CD4-positive, alpha-beta T cell treated with Interleukin-10 for 1 hour (primary cell): Measurements from ENCODE around the gene RAX2.
"Not testable (repeated sequence)": the region's sequence is repeated elsewhere in the genome, so short reads cannot be mapped to it uniquely, and the experiment has no call there.

Source experiments
- DNase-seq: peaks from one replicate; pipeline ENCODE4 v3.0.0-alpha.2; 2020

Gene RAX2

DNA sequence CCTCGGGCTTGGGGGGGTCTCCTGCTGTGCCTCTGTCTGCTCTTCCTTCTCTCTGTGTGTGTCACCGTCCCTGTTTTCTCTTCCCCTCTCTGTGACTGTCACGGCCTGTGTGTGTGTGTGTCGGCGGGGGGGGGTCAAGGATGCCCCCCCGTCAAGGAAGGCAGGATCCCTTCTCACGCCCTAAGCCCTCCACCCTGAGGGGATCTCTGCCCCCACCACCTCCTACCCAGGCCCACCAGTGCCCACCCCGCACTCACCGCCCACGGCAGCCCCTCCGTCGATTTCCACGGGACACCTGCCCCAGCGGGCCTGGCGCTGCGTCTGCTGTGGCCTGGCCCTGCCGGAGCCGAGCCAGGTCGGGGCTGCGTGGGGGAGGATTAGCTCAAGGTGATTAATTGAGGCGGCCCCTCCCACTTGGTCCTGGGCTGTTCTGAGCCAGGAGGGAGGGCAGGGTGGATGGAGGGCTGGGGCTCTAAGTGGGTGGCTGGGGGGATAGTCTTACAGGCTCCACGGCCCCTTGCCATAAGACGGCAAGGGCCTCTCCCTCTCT is at the start of gene RAX2:
TSS of gene RAX2 (minus strand) at position 323 of the 550 bp plus-strand sequence. CDS start 486 bp downstream, outside the sequence.
- DNase-seq, result no peak

DNA sequence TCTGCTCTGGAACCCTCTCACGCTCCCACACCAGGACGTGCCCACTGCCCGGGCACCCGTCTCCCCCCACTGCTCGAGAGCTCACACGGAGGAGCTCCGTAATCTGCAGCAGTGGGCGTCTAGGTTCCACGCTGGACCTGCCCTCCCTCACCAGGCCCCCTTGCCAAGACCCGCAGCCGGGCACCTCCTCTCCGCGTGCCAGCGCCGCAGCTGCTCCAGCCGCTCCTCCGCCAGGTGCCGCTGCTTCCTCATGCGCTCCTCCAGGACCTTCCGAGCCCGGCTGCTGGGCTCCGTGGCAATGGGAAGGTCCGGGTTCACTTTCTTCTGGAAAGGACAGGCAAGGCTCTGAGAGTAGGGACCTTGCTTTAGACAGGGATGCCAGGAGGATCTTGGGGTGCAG is 49.1 kb upstream of the RAX2 start:
- DNase-seq, result no peak

DNA sequence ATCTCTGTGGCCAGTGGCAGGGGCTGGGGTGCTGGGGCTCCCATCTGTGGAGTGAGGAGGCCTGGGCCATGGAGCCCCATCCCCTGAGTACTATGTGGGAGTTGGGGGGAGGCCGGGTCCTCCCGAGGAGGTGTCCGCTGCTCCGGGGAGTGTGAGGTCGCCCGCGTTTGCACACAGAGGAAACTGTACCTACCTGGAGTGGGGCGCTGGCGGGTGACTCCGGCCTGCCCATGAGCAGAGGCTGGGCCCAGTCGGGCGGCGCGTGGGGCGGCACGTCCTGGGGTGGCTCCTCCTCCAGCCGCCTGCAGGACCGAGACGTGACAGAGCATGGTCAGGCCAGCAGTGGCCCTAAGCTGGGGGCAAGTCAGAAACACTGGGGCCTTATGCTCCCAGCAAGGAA is 48.0 kb upstream of the RAX2 start:
- DNase-seq, result no peak

DNA sequence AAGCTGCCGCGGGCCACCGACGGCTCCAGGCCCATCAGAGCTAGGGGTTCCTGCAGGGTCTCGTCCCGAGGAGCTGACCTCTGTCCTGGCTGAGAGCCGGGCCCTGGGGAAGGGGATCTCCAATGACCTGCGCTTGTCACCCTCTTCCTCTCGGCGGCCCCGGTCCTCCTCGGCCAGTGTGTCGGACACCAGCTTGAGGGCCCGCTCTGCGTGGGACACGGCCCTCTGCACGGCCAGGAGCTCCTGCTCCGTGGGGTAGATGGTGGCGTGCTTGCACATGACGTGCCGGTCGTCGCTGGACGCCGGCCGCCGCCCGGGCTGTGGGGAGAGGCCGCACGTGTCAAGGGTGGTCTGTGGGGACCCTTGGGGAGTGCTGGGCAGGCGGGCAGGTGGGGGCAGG is 46.9 kb upstream of the RAX2 start:
- no peak for DNase-seq

DNA sequence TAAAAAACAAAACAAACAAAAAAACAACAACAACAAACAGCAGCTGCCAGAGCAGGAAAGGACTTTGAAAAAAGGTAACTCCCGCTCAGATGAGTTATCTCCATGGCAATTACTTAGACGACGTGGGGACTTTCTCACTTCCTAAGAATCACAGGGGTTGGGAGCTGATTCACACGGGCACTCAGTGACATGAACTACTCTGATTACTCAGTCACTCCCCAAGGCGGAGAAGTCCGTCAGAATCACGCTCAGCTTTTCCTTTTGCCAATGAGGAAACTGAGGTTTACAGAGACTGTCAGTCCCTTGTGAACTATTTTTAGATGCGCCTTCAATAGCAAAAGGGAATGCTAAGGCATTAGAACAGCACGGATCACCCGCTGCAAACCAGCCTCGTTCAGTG is 46.4 kb upstream of the RAX2 start:
- DNase-seq, result no peak

DNA sequence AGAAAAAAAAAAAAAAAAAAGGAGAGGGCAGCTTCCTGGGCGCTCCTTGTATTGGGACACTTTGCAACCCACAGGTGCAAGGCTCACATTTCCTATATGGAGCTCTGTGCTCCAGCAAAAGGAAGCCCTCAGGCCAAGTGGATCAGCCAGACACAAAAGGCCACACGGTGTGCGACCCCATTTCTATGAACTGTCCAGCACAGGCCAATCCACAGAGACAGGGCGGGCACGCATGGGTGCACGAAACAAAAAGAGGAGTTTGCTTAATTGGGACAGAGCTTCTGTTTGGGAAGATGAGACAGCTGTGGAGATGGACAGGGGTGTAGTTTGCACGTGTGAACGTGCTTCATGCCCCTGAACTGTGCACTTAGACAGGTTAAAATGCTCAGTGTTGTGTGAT is 45.7 kb upstream of the RAX2 start:
- no peak for DNase-seq

DNA sequence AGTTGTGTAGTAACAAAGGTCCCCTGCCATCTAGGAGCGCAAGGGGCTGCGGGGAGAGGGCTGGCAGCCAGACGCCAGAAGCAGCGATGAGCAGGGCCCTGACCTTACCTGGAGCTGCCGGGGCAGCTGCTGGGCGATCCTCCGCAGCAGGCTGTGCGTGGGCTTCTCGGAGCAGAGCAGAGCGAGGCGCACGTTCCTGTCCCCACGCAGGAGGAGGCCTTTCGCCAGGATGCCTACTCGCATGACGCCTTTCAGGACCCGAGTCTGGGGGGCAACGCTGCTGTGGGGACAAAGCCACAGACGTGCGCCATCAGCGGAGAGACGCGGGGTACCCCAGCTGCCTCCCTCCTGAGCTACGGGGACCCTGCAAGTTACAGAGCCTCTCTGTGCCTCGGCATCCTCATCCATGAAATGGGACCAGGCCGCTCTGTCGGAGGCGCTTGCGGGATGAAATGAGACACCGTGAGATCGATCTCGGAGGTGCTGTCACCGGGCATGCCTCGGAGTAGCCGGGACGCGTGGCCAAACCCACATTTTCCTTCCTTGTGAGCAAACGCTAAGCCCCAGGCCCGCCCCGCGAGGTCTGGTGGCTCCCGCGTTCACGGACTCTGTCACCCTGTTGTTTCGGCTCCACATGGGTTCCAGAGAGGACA is 44.7 kb upstream of the RAX2 start:
- DNase-seq, result no peak

DNA sequence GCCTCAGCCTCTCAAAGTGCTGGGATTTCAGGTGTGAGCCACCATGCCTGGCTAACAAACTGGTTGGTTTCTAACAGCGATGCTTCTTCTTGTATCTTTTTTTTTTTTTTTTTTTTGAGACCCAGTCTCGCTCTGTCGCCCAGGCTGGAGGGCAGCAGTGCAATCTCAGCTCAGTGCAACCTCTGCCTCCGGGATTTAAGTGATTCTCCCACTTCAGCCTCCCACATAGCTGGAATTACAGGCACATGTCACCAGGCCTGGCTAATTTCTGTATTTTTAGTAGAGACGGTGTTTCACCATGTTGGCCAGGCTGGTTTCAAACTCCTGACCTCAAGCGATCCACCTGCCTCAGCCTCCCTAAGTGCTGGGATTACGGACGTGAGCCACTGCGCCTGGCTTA is 44.1 kb upstream of the RAX2 start:
- not testable (repeated sequence) for DNase-seq

DNA sequence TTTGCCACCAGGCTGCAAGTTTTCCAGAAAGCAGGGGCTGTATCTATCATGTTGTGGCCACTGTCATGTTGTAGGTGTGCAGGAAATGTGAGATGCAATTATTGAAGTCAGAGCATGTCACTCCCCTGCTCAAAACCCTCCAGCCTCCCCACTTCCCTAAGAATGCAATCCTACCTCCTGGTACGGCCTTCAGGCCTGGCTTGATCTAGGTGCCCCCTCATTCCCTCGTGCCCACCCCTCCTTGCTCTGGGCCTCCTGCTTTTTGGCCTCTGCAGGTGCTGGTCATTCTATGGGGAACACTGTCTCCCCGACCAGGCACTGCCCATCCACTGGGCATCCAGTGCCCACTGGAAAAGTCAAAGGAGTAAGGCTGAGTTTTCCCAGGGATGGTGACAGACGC is 42.6 kb upstream of the RAX2 start:
- no peak for DNase-seq

DNA sequence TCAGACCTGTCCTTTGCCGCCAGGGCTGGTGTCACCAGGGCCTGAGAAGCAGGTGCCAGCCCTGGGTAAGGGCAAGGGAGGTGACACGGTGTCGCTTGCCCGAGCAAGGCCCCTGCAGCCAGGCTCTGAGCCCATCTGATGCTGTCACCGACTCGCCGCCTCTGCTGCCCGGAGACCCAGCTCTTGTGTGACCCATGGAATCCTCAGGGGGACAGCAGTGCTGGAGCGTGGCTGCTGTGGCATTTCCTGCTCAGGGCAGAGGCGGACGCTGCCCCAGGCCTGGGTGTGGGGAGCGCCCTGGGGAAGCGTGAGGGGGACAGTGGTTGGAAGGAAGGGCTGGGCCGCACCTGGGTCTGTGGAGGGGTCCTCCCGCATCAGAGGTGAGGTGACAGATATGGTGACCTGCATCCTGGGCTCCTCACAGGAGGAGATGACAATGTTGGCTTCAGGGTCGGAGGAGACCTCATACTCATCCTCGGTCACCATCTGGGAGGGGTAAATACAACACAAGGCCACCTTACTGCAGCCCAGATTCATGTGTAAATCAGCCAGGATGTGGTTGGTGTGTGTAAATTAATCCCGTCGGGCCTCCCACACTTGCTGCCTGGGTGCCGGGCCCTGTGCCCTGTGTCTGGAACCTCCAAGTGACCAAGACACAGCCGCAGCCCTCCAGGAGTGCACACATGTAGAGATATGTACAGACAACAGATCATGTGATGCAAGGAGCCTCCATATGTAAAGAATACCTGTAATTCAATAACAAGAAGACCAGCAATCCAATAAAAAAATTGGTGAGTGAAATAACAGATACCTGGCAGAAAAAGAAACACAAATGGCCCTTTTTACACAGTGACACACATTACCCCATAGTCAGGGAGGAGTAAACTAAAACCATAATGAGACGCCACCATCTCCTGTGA is 41.7 kb upstream of the RAX2 start:
- peak; percentile 42 for DNase-seq

DNA sequence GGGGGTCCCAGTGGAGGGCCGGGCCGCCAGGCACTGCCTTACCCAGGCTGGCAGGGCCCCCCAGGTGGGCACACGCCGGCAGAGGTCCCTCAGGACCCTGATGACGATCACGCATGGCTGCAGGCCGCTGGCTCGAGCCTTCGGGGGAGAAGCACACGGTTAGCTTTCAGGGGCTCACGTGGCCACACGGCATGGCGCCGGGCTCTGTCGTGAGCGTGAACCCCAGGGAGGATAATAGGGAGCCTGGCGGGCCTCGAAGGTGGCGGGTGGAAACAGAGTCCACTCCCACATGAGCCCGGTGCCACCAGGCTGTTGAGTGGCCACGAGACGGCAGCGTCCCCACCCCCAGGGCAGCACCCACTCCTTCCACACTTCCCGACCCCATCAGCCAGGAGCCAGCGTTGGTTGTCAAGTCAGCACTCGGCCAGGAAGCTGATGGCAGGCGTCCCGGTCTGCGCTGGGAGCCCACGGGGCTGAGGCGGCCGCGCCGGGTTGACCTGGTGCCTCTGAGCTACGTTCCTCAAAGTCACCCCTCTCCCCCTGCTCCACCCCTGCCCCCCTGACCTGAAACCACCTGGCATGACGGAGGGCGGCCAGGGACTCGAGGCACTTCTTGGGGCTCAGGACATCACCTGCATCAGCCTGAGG is 38.8 kb upstream of the RAX2 start:
- no peak for DNase-seq

DNA sequence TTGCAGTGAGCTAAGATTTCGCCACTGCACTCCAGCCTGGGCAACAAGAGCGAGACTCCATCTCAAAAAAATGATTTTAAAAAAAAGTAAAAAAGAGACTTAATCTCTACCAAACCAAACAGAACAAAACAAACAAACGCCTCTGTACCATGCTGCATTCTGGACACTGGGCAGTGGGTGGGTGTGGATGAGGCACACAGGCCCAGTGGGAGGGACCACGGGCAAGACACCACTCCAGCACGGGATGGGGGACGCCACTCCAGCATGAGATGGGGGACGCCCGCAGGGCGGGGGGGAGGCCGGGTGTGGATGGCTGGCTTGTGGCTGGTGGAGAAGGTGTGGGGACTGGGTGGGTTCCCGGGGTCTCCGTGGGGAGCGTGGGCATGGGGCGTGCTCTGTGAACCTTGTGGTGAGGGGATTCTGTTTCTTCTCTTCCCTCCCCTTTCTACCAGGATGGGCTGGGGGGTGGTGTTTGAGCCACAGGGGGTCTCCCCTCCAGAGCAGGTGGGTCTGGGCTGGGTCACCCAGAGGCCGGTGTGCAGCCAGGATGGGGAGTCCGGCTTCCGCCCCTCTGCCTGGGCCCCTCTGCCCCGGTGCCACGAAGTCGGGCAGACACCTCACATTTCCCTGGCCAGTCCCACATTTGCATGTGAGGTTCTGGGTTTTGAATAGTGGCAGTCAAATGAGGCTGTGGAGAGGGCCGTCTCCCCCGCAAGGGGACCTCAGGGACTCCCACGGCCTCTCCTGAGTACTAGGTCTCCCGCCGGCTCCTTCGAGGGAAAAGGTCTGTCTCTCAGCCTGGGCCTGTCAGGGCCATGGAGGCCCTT is 38.1 kb upstream of the RAX2 start:
- DNase-seq, result no peak

DNA sequence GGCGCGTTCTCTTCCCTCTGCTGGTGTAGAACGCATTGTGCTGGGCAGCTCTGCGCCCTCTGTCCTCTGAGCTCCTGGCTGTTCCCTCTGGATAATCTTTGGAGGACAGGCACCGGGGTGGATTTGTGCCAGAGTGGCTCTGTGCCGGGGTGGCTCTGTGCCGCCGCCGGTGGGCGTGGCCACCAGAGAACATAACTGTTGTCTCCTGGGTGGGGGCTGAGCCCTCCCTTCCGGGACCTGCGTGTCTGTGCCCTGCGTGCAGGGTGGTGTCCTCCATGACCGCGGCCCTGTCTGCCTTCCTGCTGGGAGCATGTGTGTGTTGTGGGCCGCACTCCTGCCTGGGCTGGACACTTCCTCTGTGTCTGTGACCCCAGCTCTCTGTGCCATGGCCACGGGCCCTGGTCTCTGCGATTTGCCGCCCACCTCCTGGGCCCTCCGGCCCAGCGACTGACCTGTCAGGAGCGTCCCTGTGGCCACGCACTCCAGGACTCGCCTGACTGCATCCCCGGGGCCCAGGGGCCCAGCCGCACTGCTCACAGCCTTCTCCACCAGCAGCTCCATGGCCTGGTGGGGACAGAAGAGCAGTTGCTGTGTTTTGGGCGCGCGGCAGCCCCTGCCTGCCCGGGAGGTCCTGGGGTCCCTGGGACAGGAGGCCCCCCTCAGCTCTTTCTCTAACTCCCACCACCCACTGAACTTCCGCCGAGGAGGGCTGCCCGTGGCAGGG is 36.6 kb upstream of the RAX2 start:
- no peak for DNase-seq

DNA sequence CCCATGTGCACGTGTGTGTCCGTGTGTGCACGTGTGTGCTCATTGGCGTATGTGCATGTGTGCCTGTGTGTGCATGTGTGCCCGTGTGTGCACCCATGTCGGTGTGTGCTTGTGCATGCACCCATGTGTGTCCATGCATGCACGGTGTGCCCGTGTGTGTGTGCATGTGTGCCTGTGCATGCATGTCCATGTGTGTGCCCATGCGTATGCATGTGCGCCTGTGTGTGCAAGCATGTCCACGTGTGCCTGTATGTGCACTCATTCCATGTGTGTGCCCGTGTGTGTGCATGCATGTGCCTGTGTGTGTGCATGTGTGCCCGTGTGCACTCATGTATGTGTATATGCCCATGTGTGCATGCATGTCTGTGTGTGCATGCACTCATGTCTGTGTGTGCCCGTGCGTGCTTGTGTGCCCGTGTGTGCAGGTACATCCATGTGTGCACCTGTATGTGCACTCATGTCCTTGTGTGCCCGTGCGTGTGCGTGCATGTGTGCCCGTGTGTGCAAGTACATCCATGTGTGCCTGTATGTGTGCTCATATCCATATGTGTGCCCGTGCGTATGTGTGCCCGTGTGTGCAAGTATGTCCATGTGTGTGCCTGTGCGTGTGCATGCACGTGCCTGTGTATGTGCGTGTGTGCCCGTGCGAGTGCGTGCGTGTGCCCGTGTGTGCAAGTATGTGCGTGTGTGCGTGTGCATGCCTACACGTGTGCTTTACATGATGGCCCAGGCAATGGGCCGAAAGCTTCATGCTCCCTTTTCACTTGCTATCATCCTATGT is 35.7 kb upstream of the RAX2 start:
- DNase-seq, result no peak

DNA sequence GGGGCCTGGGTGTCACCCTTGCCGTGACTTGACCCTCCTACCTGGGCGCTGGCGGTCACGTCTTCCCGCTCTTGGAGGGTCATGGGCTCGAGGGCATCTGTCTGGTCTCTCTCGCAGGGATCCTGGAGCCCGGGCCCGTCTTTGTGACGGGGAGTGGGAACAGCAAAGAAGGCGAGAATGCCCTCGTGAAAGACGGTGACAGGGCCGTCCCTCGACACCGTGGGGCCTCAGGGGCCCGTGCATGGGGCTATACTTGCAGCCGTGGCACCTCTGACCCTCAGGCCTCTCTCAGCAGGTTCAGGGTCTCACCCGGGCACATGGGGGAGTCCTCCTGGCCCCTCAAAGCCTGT is 35.1 kb upstream of the RAX2 start:
- no peak for DNase-seq

DNA sequence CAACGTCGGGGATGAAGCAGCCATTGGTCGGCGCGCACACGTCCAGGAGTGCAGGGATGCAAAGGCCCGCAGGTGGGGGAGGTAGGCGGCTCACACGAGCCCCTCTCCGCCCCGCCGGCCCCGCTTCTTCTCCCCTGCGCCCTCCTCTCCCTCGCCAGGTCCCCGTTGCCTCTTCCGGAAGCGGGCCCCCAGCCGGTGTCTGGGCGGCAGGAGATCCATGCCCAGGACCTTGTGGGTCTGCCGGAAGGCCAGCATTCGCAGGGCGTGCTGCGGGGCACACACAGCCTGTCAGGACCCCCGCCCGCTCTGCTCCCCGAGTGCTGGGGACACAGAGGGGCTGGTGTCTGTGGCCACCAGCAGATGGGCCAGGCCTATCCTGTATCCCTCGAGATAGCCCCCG is 33.8 kb upstream of the RAX2 start:
- no peak for DNase-seq

DNA sequence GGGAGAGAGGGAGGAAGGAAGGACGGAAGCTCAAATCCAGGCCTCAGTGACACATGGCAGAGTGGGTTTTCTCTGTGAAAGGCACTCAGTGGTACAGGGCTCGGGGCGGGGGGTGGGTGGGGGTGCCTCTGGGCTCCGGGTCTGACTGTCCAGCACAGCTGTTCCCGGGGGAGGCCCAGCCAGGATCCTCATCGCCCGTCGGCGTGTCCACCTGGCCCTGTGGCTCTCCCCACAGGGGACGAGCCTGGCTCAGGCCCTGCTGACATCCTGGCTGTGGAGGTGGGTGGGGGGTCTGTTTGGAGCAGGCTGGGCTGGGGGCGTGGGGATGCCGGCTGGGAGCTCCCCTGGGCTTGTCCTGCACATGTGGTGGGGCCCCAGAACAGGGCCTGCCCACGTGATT is 32.4 kb upstream of the RAX2 start:
- no peak for DNase-seq

DNA sequence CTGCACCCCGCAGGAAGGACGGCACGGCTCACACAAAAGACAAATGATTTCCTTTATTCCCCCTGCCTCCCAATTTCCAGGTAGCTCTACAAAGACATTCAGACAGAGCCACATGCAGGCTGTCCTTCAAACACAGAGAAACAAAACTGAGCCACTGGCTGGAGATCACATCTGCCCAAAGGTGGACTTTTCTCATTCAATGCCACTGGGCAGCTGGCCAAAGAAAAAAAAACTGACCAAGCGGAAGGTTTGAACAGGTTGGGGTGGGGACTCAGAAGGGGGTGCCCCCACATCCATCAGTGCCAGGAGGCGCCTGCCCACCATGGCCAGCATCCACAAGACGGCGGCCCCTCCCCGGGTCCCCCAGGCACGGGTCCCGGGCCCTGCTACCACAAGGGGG is 32.0 kb upstream of the RAX2 start:
- DNase-seq, result no peak

DNA sequence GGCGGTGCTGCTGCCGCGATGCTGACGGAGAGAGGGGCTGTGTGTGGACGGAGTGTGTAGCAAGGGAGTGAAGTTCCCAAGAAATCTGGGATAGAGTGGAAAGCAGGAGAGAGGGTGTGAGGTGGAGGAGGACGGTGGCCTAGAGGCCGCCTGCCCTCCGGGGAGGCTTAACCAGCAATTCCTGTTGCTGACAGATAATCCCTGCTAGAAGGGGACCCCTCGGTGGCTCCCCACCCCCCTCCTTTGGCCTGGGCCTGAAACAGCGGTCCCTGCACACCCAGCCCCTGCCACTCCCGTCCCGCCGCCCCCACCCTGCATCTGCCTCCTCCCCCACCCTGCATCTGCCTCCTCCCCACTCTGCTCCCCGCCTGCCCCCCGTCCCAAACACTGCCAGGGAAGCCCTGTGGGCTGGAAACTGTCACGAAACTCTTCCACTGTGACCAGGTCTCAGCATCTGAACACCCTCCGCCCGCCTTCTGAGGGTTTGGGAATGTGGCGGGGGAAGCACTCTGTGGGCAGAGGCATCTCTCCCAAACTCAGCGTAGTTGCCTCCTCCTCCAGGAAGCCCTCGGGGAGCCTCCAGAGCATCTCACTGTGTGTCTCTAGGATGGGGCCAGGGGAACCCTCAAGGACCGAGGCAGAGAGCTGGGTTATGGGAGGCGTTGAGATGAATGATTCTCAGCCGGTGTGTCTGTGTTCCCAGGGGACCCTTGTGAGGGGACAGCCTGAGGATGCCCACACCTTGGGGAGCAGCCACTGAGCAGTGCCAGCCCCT is 31.3 kb upstream of the RAX2 start:
- no peak for DNase-seq

DNA sequence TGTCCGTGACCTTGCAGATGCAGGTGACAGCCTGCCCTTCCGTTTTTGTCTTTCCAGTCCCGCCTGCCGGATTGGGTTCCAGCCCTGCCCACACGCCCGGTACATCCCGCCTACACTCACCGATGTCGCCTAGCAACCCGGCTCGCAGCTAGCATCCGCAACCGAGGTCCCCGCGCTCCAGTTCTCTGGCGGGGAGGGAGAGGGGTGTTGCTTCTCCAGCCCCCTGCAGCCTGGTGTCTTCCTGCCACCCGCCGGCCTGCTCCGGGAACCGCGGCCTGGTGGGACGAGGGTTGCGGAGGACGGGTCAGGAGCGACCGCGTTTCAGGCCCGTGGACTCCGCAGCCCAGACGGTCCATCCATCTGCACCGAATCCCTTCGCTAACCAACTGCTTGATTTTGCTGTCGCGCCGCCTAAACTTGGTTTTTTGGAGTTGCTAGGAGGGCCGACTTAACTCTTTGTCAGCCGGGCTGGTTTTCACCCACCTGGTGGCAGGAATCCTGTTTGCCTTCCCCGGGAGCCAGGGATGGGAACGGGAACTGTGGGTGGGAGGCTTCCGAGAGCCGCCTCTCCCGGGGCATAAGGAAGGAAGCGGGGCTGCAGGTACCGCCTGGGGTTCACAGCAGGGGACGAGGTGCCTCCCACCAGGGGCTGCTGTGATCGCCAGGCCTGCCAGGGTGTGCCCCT is 29.5 kb upstream of the RAX2 start:
- peak; percentile 68 for DNase-seq
